ENCODE data around the gene GDPD4. TPM values are rescaled to one million over a fixed set of nuclear protein-coding genes. Genes with fewer than 3 reads are reported as not detected.

GDPD4 gene
- total and polyA plus RNA-seq, 9 of the 15 experiments (the other 6 are each of a cell fraction or from before 2014, with no cell fraction given) = 0.40 TPM; not detected in 8

GRCh38 chr11:77262803-77263202, 38.7 kb downstream of the GDPD4 start:
- CTCF ChIA-PET (ENCODE audit: low intra/inter-chr PET ratio) = no interaction called here
- no TSS peak for BruUV-seq (replicated peaks)
- H3K9me1 ChIP-seq (ENCODE audit: control insufficient read depth, insufficient read depth, low read length) = no peaks in the 10 kb centered on the region
- intact Hi-C loops (cut with micrococcal nuclease) = no loop called here
- no peaks in the 10 kb centered on the region for H3K36me3 ChIP-seq (ENCODE audit: control insufficient read depth, insufficient read depth, low read length)
- H3K27ac ChIP-seq (ENCODE audit: extremely low read depth, low read depth, low read length) = no peak overlapping the region
- H3K4me1 ChIP-seq (replicated peaks in 1 of 2; ENCODE audit: control insufficient read depth in 2 of 2, insufficient read depth in 2 of 2, low read length in 2 of 2) = no peaks in the 10 kb centered on the region
- H2AFZ ChIP-seq (ENCODE audit: low read depth, low read length) = no peak overlapping the region
- DNase-seq (ENCODE audit: extremely low read depth in 1 of 4, low spot score in 3 of 4) = no peak
- no peak overlapping the region for H3K4me3 ChIP-seq
- H3K4me2 ChIP-seq (ENCODE audit: insufficient read depth, low read length) = no peak overlapping the region
- H4K20me1 ChIP-seq (replicated peaks; ENCODE audit: control insufficient read depth, insufficient read depth, low read length) = no peaks in the 10 kb centered on the region
- no peaks in the 10 kb centered on the region; a peak in 2 of 5 replicates for H3K27me3 ChIP-seq (ENCODE audit: control insufficient read depth in 2 of 2, insufficient read depth in 2 of 2, low read length in 2 of 2)
- H3K79me2 ChIP-seq (ENCODE audit: control insufficient read depth, insufficient read depth, low read length) = no peaks in the 10 kb centered on the region
- in situ Hi-C loops (cut with MboI) = no loop called here
- H3K9ac ChIP-seq (ENCODE audit: insufficient read depth in 1 of 2, low read depth in 2 of 2, low read length in 2 of 2) = no peak overlapping the region
- FAIRE-seq = no peak
- POLR2A ChIA-PET = no interaction called here
- TF ChIP-seq ZNF583 (CRISPR knock-in tag; IDR thresholded peaks at IDR 0.05) (no peak), CGGBP1 (CRISPR knock-in tag; IDR thresholded peaks at IDR 0.05) (no peak), SRSF7 (optimal IDR thresholded peaks at IDR 0.05; ENCODE audit: low read depth, low read length) (no peak), GATAD2A (IDR thresholded peaks at IDR 0.05) (no peak), MAFG (tag; conservative IDR thresholded peaks at IDR 0.05) (no peak), ARID3B (CRISPR knock-in tag; IDR thresholded peaks at IDR 0.05; ENCODE audit: borderline replicate concordance) (no peak), RNF2 (IDR thresholded peaks at IDR 0.05) (no peak), TARDBP (IDR thresholded peaks at IDR 0.05) (no peak), ETS2 (tag; IDR thresholded peaks at IDR 0.05; ENCODE audit: borderline replicate concordance, poor library complexity, severe bottlenecking) (no peak), PHB2 (IDR thresholded peaks at IDR 0.05; ENCODE audit: low read depth) (no peak), TRIM28 (IDR thresholded peaks at IDR 0.05) (no peak), MEIS2 (IDR thresholded peaks at IDR 0.05; ENCODE audit: partially characterized antibody) (no peak), RFX5 (IDR thresholded peaks at IDR 0.05; ENCODE audit: low read depth, low read length) (no peak), ZBTB17 (CRISPR knock-in tag; IDR thresholded peaks at IDR 0.05) (no peak), BHLHE40 (IDR thresholded peaks at IDR 0.05; ENCODE audit: low read length) (no peak), C11orf30 (IDR thresholded peaks at IDR 0.05; ENCODE audit: low read depth) (no peak), AFF4 (CRISPR knock-in tag; IDR thresholded peaks at IDR 0.05) (no peak), ZBTB1 (CRISPR knock-in tag; IDR thresholded peaks at IDR 0.05; ENCODE audit: borderline replicate concordance, low read depth) (no peak), FOXK1 (CRISPR knock-in tag; IDR thresholded peaks at IDR 0.05; ENCODE audit: borderline replicate concordance) (no peak), MYC (IDR thresholded peaks at IDR 0.05; ENCODE audit: low read depth, low read length) (no peak), MYC (CRISPR knock-in tag; IDR thresholded peaks at IDR 0.05; ENCODE audit: borderline replicate concordance, low read depth) (no peak)
- H3K9me3 ChIP-seq (replicated peaks; ENCODE audit: control insufficient read depth, insufficient read depth, low read depth, low read length) = no peaks in the 10 kb centered on the region
- ATAC-seq = no peak
